Fibroblast of peridontal ligament (primary cell): ENCODE data around the gene INKA1.
"Not testable (repeated sequence)": the region's sequence is repeated elsewhere in the genome, so short reads cannot be mapped to it uniquely, and the experiment has no call there.

Source experiments
- DNase-seq: peaks from one replicate; pipeline ENCODE4 v3.0.0-alpha.2; 2010; ENCODE audit errors: extremely low read depth

Gene INKA1

GRCh38 chr3:49807431-49808114 lies 4.5 kb downstream of the INKA1 start:
- DNase-seq = no peak

GRCh38 chr3:49812916-49813496 lies 9.9 kb downstream of the INKA1 start:
- no peak for DNase-seq

GRCh38 chr3:49813497-49814174 lies 10.6 kb downstream of the INKA1 start, which contains the start of gene UBA7:
UBA7 (minus strand) TSS chr3:49813953; CDS start chr3:49813787, 166 bp downstream.
- peak; percentile 61 for DNase-seq

DNA sequence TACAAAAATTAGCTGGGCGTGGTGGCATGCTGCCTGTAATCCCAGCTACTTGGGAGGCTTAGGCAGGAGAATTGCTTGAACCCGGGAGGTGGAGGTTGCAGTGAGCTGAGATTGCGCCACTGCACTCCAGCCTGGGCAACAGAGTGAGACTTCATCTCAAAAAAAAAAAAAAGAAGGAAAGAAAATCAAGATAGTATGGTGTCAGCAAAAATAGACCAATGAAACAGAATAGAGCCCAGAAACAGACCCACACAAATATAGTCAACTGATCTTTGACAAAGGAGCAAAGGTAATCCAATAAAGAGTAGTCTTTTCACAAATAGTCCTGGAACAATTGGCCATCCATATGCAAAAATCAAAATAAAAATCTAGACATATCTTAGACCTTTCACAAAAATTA lies 20.1 kb downstream of the INKA1 start:
- not testable (repeated sequence) for DNase-seq

DNA sequence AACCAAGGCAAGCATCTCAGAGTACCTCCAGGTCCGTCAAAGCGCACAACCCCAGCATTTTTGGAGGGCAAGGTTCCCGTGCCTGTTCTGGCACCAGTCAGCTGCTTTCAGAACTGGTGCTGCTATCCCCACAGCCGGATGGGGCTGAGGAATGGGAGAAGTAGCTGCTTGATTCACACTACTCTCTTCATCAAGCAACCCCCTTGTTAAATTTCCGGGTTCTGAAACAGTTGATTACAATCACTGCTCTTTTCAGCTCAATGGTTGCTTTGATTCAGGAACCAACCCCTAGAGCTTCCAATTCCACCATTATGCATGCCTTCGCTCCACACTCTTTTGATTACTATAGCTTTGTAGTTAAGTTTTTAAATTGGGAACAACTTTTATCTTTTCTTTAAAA lies 23.0 kb downstream of the INKA1 start:
- no peak for DNase-seq

DNA sequence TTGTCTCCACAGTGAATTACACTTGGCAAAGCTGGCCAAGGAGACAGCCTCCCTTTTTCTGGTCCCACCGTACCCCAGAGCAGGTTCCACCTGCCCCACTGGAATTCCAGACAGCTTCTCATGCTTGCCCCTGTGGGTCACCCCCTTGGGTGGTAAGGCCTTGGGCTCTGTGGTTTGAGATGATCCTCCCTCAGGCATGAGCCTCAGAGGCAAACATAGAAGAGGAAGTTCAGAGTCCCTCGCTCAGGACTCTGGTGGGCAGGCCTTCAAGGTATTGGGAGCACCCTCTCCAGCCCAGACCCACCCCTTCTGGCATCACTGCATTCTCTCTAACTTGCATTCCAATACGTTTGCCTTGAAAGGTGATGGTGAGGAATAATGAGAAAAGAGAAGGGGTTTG lies 28.3 kb downstream of the INKA1 start:
- no peak for DNase-seq

DNA sequence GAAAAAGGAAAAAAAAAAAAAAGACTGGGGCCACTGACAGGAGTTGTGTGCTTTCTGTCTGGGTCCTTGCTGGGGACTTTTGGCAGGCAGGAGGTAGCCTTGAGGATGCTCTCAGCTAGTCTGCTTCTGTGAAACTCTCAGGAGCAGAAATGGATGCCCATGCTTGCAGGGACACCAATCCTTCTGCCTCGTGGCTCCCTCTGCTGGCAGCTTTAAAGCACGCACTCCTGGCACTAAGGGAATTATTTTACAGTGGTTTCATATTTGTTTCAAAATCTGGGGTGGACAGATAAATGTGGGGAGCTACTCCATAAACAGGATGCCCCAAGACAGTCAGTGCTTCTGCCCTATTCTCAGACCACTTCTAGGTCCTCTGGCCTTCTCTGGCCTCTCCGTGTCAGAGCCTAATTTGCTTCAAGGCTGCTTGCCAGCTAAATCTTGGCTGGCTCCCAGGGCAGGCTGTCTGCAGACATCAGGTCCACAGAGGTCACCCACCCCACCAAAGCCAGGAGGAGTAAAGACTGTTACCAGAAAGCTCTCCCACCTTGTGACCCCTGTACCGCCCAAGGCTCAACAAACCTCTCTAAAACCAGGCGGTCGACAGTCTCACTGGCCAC lies 36.2 kb downstream of the INKA1 start:
- peak; percentile 86 for DNase-seq

DNA sequence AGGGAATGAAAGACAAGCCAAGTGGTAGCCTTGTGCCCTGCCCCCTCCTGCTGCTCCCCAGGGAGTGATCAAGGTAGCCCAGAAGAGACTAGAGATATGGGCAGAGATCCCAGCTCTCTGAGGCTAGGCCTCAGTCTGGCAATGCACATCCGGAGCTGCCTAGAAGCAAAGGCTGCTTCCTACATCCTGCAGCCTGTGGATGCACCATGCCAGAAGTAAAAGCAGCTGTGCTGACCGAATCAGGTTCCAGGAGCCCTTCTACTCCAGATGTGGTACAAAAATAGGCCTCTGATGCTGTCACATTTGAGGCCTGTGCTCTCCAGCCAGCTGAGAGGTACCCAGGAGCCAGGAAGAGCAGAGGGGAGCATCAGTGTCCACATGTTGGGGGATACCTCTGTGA lies 37.3 kb downstream of the INKA1 start:
- peak; percentile 22 for DNase-seq

DNA sequence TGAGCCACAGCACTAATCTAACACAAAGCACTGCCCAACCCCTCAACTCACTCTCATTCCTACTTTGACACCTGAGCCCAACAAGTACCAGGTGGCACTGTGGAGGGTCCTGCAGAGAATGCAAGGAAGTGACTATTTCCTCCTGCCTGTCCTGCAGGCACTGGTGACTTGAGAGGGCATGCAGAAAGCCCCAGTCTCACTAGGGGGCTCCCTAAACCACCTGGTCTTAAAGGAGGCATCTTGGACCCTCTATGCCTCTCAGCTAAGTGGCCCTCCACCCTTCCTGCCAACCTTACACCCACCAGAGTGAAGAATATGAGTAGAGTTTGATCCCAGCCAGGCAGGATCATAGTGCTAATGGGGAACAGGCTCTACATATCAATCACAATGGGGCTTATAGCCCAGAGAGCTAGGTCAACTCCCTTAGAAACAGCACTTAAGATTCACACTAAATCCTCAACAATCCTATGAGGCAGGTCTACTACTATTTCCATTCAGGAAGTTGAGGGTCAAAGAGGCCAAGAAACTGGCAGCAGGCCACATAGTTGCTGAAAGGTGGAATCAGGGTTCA lies 38.1 kb downstream of the INKA1 start:
- DNase-seq = peak; percentile 8

GRCh38 chr3:49841806-49842205 lies 38.7 kb downstream of the INKA1 start:
- no peak for DNase-seq

GRCh38 chr3:49842843-49843517 lies 39.9 kb downstream of the INKA1 start:
- DNase-seq = no peak

DNA sequence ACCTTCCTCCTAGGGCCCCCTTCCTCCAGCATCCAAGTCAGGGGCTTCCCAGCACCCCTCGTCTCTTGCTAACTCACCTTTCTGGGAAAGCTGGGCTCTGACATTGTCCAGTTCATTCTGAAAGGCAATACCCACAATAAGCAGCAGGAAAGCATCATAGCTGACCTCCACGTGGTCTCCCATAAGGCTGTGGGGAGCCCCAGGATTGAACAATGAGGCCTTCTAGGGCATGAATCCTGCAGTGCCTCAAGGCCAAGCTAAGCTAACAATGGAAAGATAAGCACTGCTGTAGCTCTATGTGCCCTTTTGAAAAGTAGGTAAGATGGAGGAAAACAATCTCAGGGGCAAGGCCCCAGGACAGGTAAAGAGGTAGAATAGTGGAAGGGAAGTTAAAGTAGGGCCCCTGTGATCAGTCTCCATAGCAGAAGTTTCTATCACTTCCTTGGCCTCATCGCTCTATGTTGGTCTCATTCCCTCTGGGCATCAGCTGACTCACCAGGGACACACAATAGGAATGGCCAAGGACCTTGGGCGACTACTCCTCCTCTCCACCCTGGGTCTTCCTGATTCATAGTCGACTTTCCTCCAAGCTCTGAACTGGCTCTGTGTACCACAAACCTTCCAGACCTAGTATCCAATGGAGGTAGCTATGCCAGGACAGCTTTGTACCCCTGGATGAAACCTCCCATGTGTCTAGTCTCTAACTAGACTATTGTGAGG lies 41.6 kb downstream of the INKA1 start:
- no peak for DNase-seq

- DNase-seq = no peak
Measured at GRCh38 chr3:49845694-49846093, 42.6 kb downstream of the INKA1 start.
